BJ (cell line): ENCODE data around the gene SMC6. TPM values are rescaled to one million over a fixed set of nuclear protein-coding genes. Genes with fewer than 3 reads are reported as not detected.

Source experiments
- CTCF ChIA-PET: fragments of 350-600 bp; formaldehyde crosslinking; extraction: SDS; loops from one replicate; lab custom pipeline; 2021; ENCODE audit warnings: antibody characterized with exemption, inconsistent platforms; lab: Yijun Ruan, JAX
- POLR2A ChIA-PET: fragments of 300-600 bp; sonication (Branson Sonifier 250); formaldehyde crosslinking; extraction: SDS; loops from one replicate; lab custom pipeline; 2021; ENCODE audit warnings: antibody characterized with exemption; lab: Charles Lee
- DNase-seq: peaks from one replicate; pipeline ENCODE4 v3.0.0-alpha.2; 2011; ENCODE audit warnings: low read depth
- H3K27me3 ChIP-seq: 2 replicates; pipeline ENCODE4 v1.6.0; 2011; ENCODE audit warnings: low read length; ENCODE audit not compliant: control insufficient read depth, insufficient read depth
- H3K36me3 ChIP-seq: 2 replicates; pipeline ENCODE4 v1.5.1; 2011; ENCODE audit warnings: low read length; ENCODE audit not compliant: control insufficient read depth, insufficient read depth
- H3K4me3 ChIP-seq: 2 replicates; pipeline ENCODE4 v1.5.1; 2011; ENCODE audit warnings: low read depth, mild to moderate bottlenecking, control low read depth, low read length
- CTCF ChIP-seq: IDR thresholded peaks from 2 replicates; pipeline ENCODE4 v1.5.1; 2011; ENCODE audit warnings: low read depth, mild to moderate bottlenecking, control low read depth, inconsistent platforms, low read length, moderate library complexity; ENCODE audit not compliant: insufficient read depth
- polyA plus RNA-seq: library from polyadenylated mRNA; depleted of rRNA; stranded (reverse); fragments of >200 nt; gene quantifications from 2 replicates; pipeline ENCODE4 v1.2.3, GENCODE V29; 2011

SMC6 gene
- polyA plus RNA-seq, 1 experiment, result 5.2 TPM

DNA sequence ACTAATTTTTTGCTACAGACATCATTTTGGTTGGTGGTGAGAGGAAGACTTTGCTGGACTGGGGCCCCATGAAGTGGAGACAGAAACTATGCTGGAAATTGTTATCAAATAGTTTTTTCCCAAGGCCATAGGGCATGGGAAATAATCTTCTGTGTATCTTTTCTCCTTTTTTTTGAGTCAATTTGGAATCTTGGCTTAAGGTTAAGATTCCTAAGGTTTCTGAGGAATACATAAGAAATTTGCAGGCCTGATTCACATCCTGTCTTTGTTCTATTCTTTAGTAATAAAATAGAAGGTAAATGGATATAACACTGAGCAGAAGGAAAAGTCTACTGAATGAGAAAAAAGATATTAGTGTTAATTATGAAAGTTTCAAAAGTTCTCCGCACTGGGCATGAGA lies 16.6 kb downstream of the SMC6 start:
- ChIA-PET CTCF (interaction anchor here (1.3 to 1.9 kb wide), 2 partner anchors 18 to 650 kb away, joined by 3 to 7 read pairs; no protein-coding TSS in a partner anchor), POLR2A (no interaction called here)
- no peak for TF ChIP-seq CTCF
- Histone ChIP-seq H3K27me3 (no peaks in the 10 kb centered on the region), H3K4me3 (no peak overlapping the region), H3K36me3 (peaks cover 4% of the 10 kb centered on the region)
- no peak for DNase-seq

DNA sequence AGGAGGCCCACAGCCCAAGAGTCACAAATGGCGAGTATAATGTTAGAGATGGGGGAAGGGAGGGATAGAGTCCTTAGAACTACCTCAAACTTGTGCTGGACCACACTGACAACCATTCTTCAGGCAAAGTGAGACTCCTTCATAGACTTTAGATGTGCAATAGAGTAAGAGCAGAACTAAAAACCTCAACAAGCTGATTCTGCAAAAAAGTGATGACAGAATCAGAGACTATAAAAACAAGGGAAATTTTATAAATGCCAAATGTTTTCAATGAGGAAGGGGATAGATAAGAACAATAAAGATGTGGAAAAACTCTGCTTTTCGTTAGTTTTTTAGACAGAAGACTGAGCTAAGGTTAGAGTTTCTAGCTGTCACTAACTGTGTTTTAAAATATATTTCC lies 17.7 kb downstream of the SMC6 start:
- POLR2A ChIA-PET, result no interaction called here
- no peak for TF ChIP-seq CTCF
- no peaks in the 10 kb centered on the region for H3K27me3 ChIP-seq
- DNase-seq, result no peak
- H3K36me3 ChIP-seq, result peaks cover 4% of the 10 kb centered on the region
- CTCF ChIA-PET, result interaction anchor here (1.0 to 1.9 kb wide), 2 partner anchors 17 to 18 kb away, joined by 6 to 7 read pairs; partner anchors contain the start of gene GEN1
- no peak overlapping the region for H3K4me3 ChIP-seq

- H3K4me3 ChIP-seq, result no peak overlapping the region
- DNase-seq, result no peak
- POLR2A ChIA-PET, result no interaction called here
- peaks cover 3% of the 10 kb centered on the region for H3K36me3 ChIP-seq
- TF ChIP-seq CTCF, result no peak
- no peaks in the 10 kb centered on the region for H3K27me3 ChIP-seq
- CTCF ChIA-PET, result interaction anchor here (2.7 kb wide), 1 partner anchor 14 kb away, joined by 13 read pairs; no protein-coding TSS in a partner anchor
These were observed 20.0 kb downstream of the SMC6 start for GRCh38 chr2:17733599-17733998.

- Histone ChIP-seq H3K4me3 (no peak overlapping the region), H3K27me3 (no peaks in the 10 kb centered on the region), H3K36me3 (peaks cover 4% of the 10 kb centered on the region)
- no peak for TF ChIP-seq CTCF
- ChIA-PET CTCF (no interaction called here), POLR2A (no interaction called here)
- no peak for DNase-seq
These were observed 23.7 kb downstream of the SMC6 start for GRCh38 chr2:17729880-17730279.

DNA sequence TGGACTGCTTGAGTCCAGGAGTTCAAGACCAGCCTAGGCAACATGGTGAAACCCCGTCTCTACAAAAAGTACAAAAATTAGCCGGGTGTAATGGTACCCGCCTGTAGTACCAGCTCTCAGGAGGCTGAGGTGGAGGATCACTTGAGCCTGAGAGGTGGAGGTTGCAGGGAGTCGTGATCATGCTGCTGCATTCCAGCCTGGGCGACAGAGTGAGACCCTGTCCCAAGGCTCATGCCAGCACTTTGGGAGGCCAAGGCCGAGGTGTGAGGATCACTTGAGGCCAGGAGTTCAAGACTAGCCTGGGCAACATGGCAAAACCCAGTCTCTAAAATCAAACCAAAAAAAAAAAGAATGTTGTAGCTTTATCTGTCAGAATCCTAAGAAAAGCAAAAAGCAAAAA lies 25.4 kb downstream of the SMC6 start:
- TF ChIP-seq CTCF, result no peak
- ChIA-PET CTCF (interaction anchor here (0.6 to 1.4 kb wide), 2 partner anchors 9 to 156 kb away, joined by 3 to 9 read pairs; no protein-coding TSS in a partner anchor), POLR2A (no interaction called here)
- no peaks in the 10 kb centered on the region for H3K27me3 ChIP-seq
- no peak overlapping the region for H3K4me3 ChIP-seq
- no peak for DNase-seq
- H3K36me3 ChIP-seq, result peaks cover 1% of the 10 kb centered on the region; the same call in 1 of the 2 replicates
